BLaER1 (cell line): ENCODE results near the gene TNFRSF19.

Experiments
- H3K27ac ChIP-seq: shearing (Covaris generic); formaldehyde crosslinking; 2 replicates; pipeline ENCODE4 v1.8.1; 2022
- H3K27me3 ChIP-seq: shearing (Covaris generic); formaldehyde crosslinking; 2 replicates; pipeline ENCODE4 v1.8.1; 2022
- H3K36me3 ChIP-seq: shearing (Covaris generic); formaldehyde crosslinking; 2 replicates; pipeline ENCODE4 v1.8.1; 2022
- H3K4me1 ChIP-seq: shearing (Covaris generic); formaldehyde crosslinking; 2 replicates; pipeline ENCODE4 v1.8.1; 2022
- H3K4me2 ChIP-seq: shearing (Covaris generic); formaldehyde crosslinking; 2 replicates; pipeline ENCODE4 v1.8.1; 2022
- H3K4me3 ChIP-seq: shearing (Covaris generic); formaldehyde crosslinking; 2 replicates; pipeline ENCODE4 v1.8.1; 2022
- H3K9ac ChIP-seq: shearing (Covaris generic); formaldehyde crosslinking; 2 replicates; pipeline ENCODE4 v1.8.1; 2022
- H3K9me3 ChIP-seq: shearing (Covaris generic); formaldehyde crosslinking; 2 replicates; pipeline ENCODE4 v1.8.1; 2022
- H4K20me1 ChIP-seq: shearing (Covaris generic); formaldehyde crosslinking; 2 replicates; pipeline ENCODE4 v1.8.1; 2022
- Cebpa-rat ChIP-seq: shearing (Covaris generic); IDR thresholded peaks from 2 replicates; pipeline ENCODE4 v1.8.1; 2022

The TNFRSF19 gene

GRCh38 chr13:23656637-23657371, 86.6 kb downstream of the TNFRSF19 start:
- H3K4me1 ChIP-seq = no peaks in the 10 kb centered on the region
- no peak overlapping the region for H3K27ac ChIP-seq
- no peaks in the 10 kb centered on the region for H3K27me3 ChIP-seq
- H4K20me1 ChIP-seq = no peaks in the 10 kb centered on the region
- TF ChIP-seq Cebpa-rat = no peak
- H3K4me3 ChIP-seq = no peak overlapping the region
- no peak overlapping the region for H3K4me2 ChIP-seq
- no peaks in the 10 kb centered on the region for H3K9me3 ChIP-seq
- no peaks in the 10 kb centered on the region for H3K36me3 ChIP-seq
- H3K9ac ChIP-seq = no peak overlapping the region

GRCh38 chr13:23658929-23659541, 88.8 kb downstream of the TNFRSF19 start:
- H3K4me1 ChIP-seq = no peaks in the 10 kb centered on the region
- H3K4me2 ChIP-seq = no peak overlapping the region
- no peak for TF ChIP-seq Cebpa-rat
- H4K20me1 ChIP-seq = no peaks in the 10 kb centered on the region
- no peak overlapping the region for H3K9ac ChIP-seq
- no peak overlapping the region for H3K27ac ChIP-seq
- H3K9me3 ChIP-seq = peaks cover 5% of the 10 kb centered on the region
- no peaks in the 10 kb centered on the region for H3K27me3 ChIP-seq
- H3K4me3 ChIP-seq = no peak overlapping the region
- no peaks in the 10 kb centered on the region for H3K36me3 ChIP-seq

- Histone ChIP-seq H3K9ac (no peak overlapping the region), H3K27me3 (no peaks in the 10 kb centered on the region), H3K36me3 (no peaks in the 10 kb centered on the region), H3K27ac (no peak overlapping the region), H3K4me1 (no peaks in the 10 kb centered on the region), H3K4me3 (no peak overlapping the region), H3K4me2 (no peak overlapping the region), H3K9me3 (peaks cover 5% of the 10 kb centered on the region), H4K20me1 (no peaks in the 10 kb centered on the region)
- TF ChIP-seq Cebpa-rat = no peak
Observed at GRCh38 chr13:23660249-23660648, 90.0 kb downstream of the TNFRSF19 start.

- Histone ChIP-seq H3K27ac (no peak overlapping the region), H3K4me2 (no peak overlapping the region), H3K4me3 (no peak overlapping the region), H3K9ac (no peak overlapping the region), H3K27me3 (no peaks in the 10 kb centered on the region), H3K4me1 (no peaks in the 10 kb centered on the region), H3K36me3 (no peaks in the 10 kb centered on the region), H3K9me3 (peaks cover 5% of the 10 kb centered on the region), H4K20me1 (no peaks in the 10 kb centered on the region)
- no peak for TF ChIP-seq Cebpa-rat
Observed at GRCh38 chr13:23666582-23666981, 96.4 kb downstream of the TNFRSF19 start.

GRCh38 chr13:23667750-23668149, 97.5 kb downstream of the TNFRSF19 start:
- no peaks in the 10 kb centered on the region for H3K4me1 ChIP-seq
- H3K4me3 ChIP-seq = no peak overlapping the region
- no peaks in the 10 kb centered on the region; the same call in 1 of the 2 replicates for H3K9me3 ChIP-seq
- H3K4me2 ChIP-seq = no peak overlapping the region
- H3K36me3 ChIP-seq = no peaks in the 10 kb centered on the region
- H3K9ac ChIP-seq = no peak overlapping the region
- H3K27me3 ChIP-seq = no peaks in the 10 kb centered on the region
- no peaks in the 10 kb centered on the region for H4K20me1 ChIP-seq
- TF ChIP-seq Cebpa-rat = no peak
- H3K27ac ChIP-seq = no peak overlapping the region

- no peak overlapping the region for H3K27ac ChIP-seq
- no peak for TF ChIP-seq Cebpa-rat
- no peak overlapping the region for H3K4me2 ChIP-seq
Observed at GRCh38 chr13:23668562-23668961, 98.3 kb downstream of the TNFRSF19 start.

GRCh38 chr13:23670793-23671192, 100.6 kb downstream of the TNFRSF19 start:
- no peak for TF ChIP-seq Cebpa-rat
- H3K9me3 ChIP-seq = no peaks in the 10 kb centered on the region
- no peak overlapping the region for H3K27ac ChIP-seq
- no peak overlapping the region for H3K4me2 ChIP-seq
- no peak overlapping the region for H3K9ac ChIP-seq
- no peaks in the 10 kb centered on the region for H3K4me1 ChIP-seq
- no peaks in the 10 kb centered on the region for H3K27me3 ChIP-seq
- no peak overlapping the region for H3K4me3 ChIP-seq
- H3K36me3 ChIP-seq = no peaks in the 10 kb centered on the region
- H4K20me1 ChIP-seq = no peaks in the 10 kb centered on the region

More at GRCh38 chr13:23668562-23668961, 98.3 kb downstream of the TNFRSF19 start:
- Histone ChIP-seq H3K4me1 (no peaks in the 10 kb centered on the region), H3K36me3 (no peaks in the 10 kb centered on the region), H3K9me3 (no peaks in the 10 kb centered on the region), H4K20me1 (no peaks in the 10 kb centered on the region), H3K4me3 (no peak overlapping the region), H3K9ac (no peak overlapping the region), H3K27me3 (no peaks in the 10 kb centered on the region)

GRCh38 chr13:23671377-23671776, 101.2 kb downstream of the TNFRSF19 start:
- no peaks in the 10 kb centered on the region for H3K27me3 ChIP-seq
- no peak overlapping the region for H3K9ac ChIP-seq
- no peaks in the 10 kb centered on the region for H4K20me1 ChIP-seq
- no peak for TF ChIP-seq Cebpa-rat
- no peak overlapping the region for H3K4me2 ChIP-seq
- no peak overlapping the region for H3K27ac ChIP-seq
- H3K36me3 ChIP-seq = no peaks in the 10 kb centered on the region
- H3K4me1 ChIP-seq = no peaks in the 10 kb centered on the region
- H3K4me3 ChIP-seq = no peak overlapping the region
- H3K9me3 ChIP-seq = no peaks in the 10 kb centered on the region

- H3K4me2 ChIP-seq = no peak overlapping the region
Observed at GRCh38 chr13:23671897-23672296, 101.7 kb downstream of the TNFRSF19 start.

GRCh38 chr13:23672616-23673015, 102.4 kb downstream of the TNFRSF19 start:
- Histone ChIP-seq H3K4me3 (no peak overlapping the region), H3K9ac (no peak overlapping the region), H3K4me2 (no peak overlapping the region), H3K27me3 (no peaks in the 10 kb centered on the region), H4K20me1 (no peaks in the 10 kb centered on the region), H3K27ac (no peak overlapping the region), H3K9me3 (peaks cover 2% of the 10 kb centered on the region), H3K4me1 (no peaks in the 10 kb centered on the region), H3K36me3 (no peaks in the 10 kb centered on the region)
- no peak for TF ChIP-seq Cebpa-rat

More at GRCh38 chr13:23671897-23672296, 101.7 kb downstream of the TNFRSF19 start:
- no peak for TF ChIP-seq Cebpa-rat
- Histone ChIP-seq H3K27me3 (no peaks in the 10 kb centered on the region), H3K27ac (no peak overlapping the region), H4K20me1 (no peaks in the 10 kb centered on the region), H3K4me1 (no peaks in the 10 kb centered on the region), H3K4me3 (no peak overlapping the region), H3K36me3 (no peaks in the 10 kb centered on the region), H3K9ac (no peak overlapping the region), H3K9me3 (no peaks in the 10 kb centered on the region)
